ENCODE data around the gene ENTPD3. TPM values are rescaled to one million over a fixed set of nuclear protein-coding genes. Genes with fewer than 3 reads are reported as not detected.

ENTPD3 gene
- total and polyA plus RNA-seq, 2 of the 8 experiments (the other 6 are each of a cell fraction or from before 2014, with no cell fraction given) = 0.60 to 1.0 TPM

DNA sequence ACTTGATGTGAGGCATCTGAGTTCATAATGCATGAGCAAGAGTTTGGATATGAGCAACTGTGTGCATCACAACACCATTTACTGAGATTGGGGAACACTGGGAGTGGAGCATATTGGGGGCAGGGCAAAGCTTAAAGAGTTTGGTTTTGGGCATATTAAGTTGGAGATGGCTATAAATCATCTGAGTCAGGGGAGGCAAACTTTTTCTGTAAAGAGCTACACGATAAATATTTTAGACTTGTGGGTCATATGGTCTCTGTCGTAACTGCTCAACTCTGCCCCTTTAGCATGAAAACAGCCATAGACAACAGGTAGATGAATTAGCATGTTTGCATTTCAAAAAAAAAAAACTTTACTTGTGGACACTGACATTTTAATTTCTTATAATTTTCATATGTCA is 20.0 kb downstream of the ENTPD3 start:
- no peak overlapping the region for H2BK12ac ChIP-seq (ENCODE audit: low read depth, low read length)
- no peak overlapping the region for H2BK15ac ChIP-seq (ENCODE audit: low read length)
- H4K8ac ChIP-seq (ENCODE audit: extremely low read depth, insufficient read depth, low read length) = no peak overlapping the region
- H3K18ac ChIP-seq (ENCODE audit: extremely low read depth, low read length) = no peak overlapping the region
- no peaks in the 10 kb centered on the region for H3K79me1 ChIP-seq (ENCODE audit: low read depth, low read length)
- no peak overlapping the region for H2AK5ac ChIP-seq (ENCODE audit: low read depth, low read length)
- H3K4me1 ChIP-seq (replicated peaks in 1 of 4; ENCODE audit: control insufficient read depth in 3 of 4, insufficient read depth in 4 of 4, low read length in 3 of 4) = no peaks in the 10 kb centered on the region
- no peaks in the 10 kb centered on the region for H3K9me3 ChIP-seq (ENCODE audit: insufficient read depth in 2 of 2, low read depth in 1 of 2, low read length in 1 of 2)
- DNase-seq (ENCODE audit: low read depth in 1 of 2, low spot score in 2 of 2) (no peak), FAIRE-seq (no peak)
- 91% methylated on average over 2 of the region's 2 CpGs; no CpG with 5 or more reads in 1 of the 2 experiments for WGBS, 2 experiments (ENCODE audit: extremely low coverage in 1 of 2, insufficient coverage in 1 of 2, insufficient read length in 1 of 2, insufficient replicate concordance in 2 of 2, low coverage in 1 of 2, low lambda C conversion rate in 2 of 2, missing lambda C conversion rate in 1 of 2)
- CTCF ChIA-PET (ENCODE audit: partially characterized antibody) = interaction anchor here (1.3 kb wide), 1 partner anchor 79 kb away, joined by 3 read pairs; no protein-coding TSS in a partner anchor
- H3K36me3 ChIP-seq (ENCODE audit: control insufficient read depth in 2 of 4, insufficient read depth in 4 of 4, low read length in 3 of 4) = no peaks in the 10 kb centered on the region
- no peaks in the 10 kb centered on the region for H3K27me3 ChIP-seq (replicated peaks in 1 of 4; ENCODE audit: control insufficient read depth in 3 of 4, extremely low read depth in 1 of 4, insufficient read depth in 3 of 4, low read length in 3 of 4)
- H2BK5ac ChIP-seq (ENCODE audit: low read depth, low read length) = no peak overlapping the region
- no peak overlapping the region for H4K5ac ChIP-seq (ENCODE audit: insufficient read length, low read depth, low read length)
- H3K23ac ChIP-seq (ENCODE audit: insufficient read length) = no peak overlapping the region
- no peak overlapping the region for H3K4me2 ChIP-seq (ENCODE audit: insufficient read depth in 1 of 2, low read depth in 2 of 2, low read length in 2 of 2)
- H2BK120ac ChIP-seq (replicated peaks; ENCODE audit: low read depth, low read length) = no peak overlapping the region
- no peak overlapping the region for H3K9ac ChIP-seq (replicated peaks in 1 of 4; ENCODE audit: extremely low read depth in 1 of 4, low read depth in 3 of 4, low read length in 3 of 4)
- no peak overlapping the region for H3K4me3 ChIP-seq (ENCODE audit: extremely low read depth in 1 of 4, insufficient read depth in 2 of 4, low read depth in 3 of 4, low read length in 4 of 4)
- POLR2A ChIA-PET (ENCODE audit: partially characterized antibody) = interaction anchor here (1.3 kb wide), 1 partner anchor 50 kb away, joined by 3 read pairs; the partner anchor contains the start of gene RPL14
- no peak overlapping the region for H4K91ac ChIP-seq (replicated peaks; ENCODE audit: insufficient read length, low read length)
- H3K27ac ChIP-seq (ENCODE audit: low read depth, low read length) = no peak overlapping the region
- no peaks in the 10 kb centered on the region for H3K23me2 ChIP-seq (ENCODE audit: low read depth, low read length)
- H2BK20ac ChIP-seq (ENCODE audit: low read length) = no peak overlapping the region
- no peak overlapping the region for H3K14ac ChIP-seq (ENCODE audit: insufficient read length)
- H3K4ac ChIP-seq (replicated peaks; ENCODE audit: insufficient read length, low read depth, low read length) = no peak overlapping the region
- H2AFZ ChIP-seq (ENCODE audit: low read length) = no peak overlapping the region
- H4K20me1 ChIP-seq (replicated peaks in 1 of 2; ENCODE audit: control insufficient read depth in 1 of 2, insufficient read depth in 2 of 2, low read length in 2 of 2) = no peaks in the 10 kb centered on the region
- H3K79me2 ChIP-seq (ENCODE audit: control insufficient read depth in 1 of 2, insufficient read depth in 2 of 2, low read length in 2 of 2) = no peaks in the 10 kb centered on the region
- H3K56ac ChIP-seq (replicated peaks; ENCODE audit: insufficient read length, low read depth, low read length) = no peak overlapping the region
- no peak for TF ChIP-seq POLR2A (IDR thresholded peaks at IDR 0.05; ENCODE audit: control extremely low read depth in 1 of 2, low read depth in 2 of 2, low read length in 2 of 2)
- TF ChIP-seq KDM5A (IDR thresholded peaks at IDR 0.05; ENCODE audit: low read length) = no peak
- TF ChIP-seq CHD1 (IDR thresholded peaks at IDR 0.05; ENCODE audit: low read depth, low read length) = no peak
- TF ChIP-seq, protein P1, sequence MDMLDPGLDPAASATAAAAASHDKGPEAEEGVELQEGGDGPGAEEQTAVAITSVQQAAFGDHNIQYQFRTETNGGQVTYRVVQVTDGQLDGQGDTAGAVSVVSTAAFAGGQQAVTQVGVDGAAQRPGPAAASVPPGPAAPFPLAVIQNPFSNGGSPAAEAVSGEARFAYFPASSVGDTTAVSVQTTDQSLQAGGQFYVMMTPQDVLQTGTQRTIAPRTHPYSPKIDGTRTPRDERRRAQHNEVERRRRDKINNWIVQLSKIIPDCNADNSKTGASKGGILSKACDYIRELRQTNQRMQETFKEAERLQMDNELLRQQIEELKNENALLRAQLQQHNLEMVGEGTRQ (IDR thresholded peaks at IDR 0.05; ENCODE audit: low read length) = no peak
- no peak for TF ChIP-seq RBBP5 (IDR thresholded peaks at IDR 0.05; ENCODE audit: borderline replicate concordance, low read depth, low read length)
- TF ChIP-seq, protein P2, sequence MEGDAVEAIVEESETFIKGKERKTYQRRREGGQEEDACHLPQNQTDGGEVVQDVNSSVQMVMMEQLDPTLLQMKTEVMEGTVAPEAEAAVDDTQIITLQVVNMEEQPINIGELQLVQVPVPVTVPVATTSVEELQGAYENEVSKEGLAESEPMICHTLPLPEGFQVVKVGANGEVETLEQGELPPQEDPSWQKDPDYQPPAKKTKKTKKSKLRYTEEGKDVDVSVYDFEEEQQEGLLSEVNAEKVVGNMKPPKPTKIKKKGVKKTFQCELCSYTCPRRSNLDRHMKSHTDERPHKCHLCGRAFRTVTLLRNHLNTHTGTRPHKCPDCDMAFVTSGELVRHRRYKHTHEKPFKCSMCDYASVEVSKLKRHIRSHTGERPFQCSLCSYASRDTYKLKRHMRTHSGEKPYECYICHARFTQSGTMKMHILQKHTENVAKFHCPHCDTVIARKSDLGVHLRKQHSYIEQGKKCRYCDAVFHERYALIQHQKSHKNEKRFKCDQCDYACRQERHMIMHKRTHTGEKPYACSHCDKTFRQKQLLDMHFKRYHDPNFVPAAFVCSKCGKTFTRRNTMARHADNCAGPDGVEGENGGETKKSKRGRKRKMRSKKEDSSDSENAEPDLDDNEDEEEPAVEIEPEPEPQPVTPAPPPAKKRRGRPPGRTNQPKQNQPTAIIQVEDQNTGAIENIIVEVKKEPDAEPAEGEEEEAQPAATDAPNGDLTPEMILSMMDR (IDR thresholded peaks at IDR 0.05; ENCODE audit: control extremely low read depth in 1 of 3, insufficient read depth in 1 of 3, low read depth in 1 of 3, low read length in 3 of 3) = no peak
- no peak for TF ChIP-seq KDM1A (IDR thresholded peaks at IDR 0.05; ENCODE audit: borderline replicate concordance, low read length)
- TF ChIP-seq CHD2 (IDR thresholded peaks at IDR 0.05; ENCODE audit: low read length) = no peak
- no peak for TF ChIP-seq SAP30 (IDR thresholded peaks at IDR 0.05; ENCODE audit: insufficient read depth, insufficient replicate concordance, low read length)
- TF ChIP-seq MAFK (IDR thresholded peaks at IDR 0.05; ENCODE audit: low read depth, low read length) = no peak
- no peak for TF ChIP-seq SIN3A (conservative IDR thresholded peaks at IDR 0.05 in 1 of 2, IDR thresholded peaks at IDR 0.05 in 1 of 2; ENCODE audit: low read depth in 1 of 2, low read length in 2 of 2)
